ENCODE measurements around the gene OR6K3.

DNA sequence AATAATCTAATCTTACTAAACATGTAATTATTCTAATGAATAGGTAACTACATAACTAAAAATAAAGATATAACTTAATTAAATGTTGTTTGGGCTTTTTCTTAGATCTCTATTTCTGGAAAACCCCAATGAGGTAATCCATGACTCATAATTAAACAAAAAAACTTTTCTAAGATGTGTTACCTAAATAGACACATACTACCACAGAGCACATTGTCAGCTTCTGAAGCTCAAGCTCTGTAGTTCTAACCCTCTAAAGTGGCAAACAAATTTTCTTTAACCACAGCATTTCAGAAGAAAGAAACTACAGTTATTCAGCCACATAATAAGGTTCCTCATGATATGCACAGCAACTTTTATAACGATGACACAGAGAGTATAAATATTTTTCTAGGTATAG, 4.2 kb downstream of the OR6K3 start:
- TF ChIP-seq, protein P1, sequence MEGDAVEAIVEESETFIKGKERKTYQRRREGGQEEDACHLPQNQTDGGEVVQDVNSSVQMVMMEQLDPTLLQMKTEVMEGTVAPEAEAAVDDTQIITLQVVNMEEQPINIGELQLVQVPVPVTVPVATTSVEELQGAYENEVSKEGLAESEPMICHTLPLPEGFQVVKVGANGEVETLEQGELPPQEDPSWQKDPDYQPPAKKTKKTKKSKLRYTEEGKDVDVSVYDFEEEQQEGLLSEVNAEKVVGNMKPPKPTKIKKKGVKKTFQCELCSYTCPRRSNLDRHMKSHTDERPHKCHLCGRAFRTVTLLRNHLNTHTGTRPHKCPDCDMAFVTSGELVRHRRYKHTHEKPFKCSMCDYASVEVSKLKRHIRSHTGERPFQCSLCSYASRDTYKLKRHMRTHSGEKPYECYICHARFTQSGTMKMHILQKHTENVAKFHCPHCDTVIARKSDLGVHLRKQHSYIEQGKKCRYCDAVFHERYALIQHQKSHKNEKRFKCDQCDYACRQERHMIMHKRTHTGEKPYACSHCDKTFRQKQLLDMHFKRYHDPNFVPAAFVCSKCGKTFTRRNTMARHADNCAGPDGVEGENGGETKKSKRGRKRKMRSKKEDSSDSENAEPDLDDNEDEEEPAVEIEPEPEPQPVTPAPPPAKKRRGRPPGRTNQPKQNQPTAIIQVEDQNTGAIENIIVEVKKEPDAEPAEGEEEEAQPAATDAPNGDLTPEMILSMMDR (conservative IDR thresholded peaks at IDR 0.05 in 1 of 2, IDR thresholded peaks at IDR 0.05 in 1 of 2; ENCODE audit: low read depth in 1 of 2, low read length in 2 of 2), result no peak
- TF ChIP-seq EZH2 (IDR thresholded peaks at IDR 0.05; ENCODE audit: low read length, missing control alignments), result no peak
